GM12891 (cell line): ENCODE measurements around the gene LCNL1.

Source experiments
- POLR2A ChIP-seq: IDR thresholded peaks from 2 replicates; pipeline ENCODE4 v1.6.1; 2011; ENCODE audit warnings: low read depth, low read length, control low read depth
- POLR2AphosphoS5 ChIP-seq: IDR thresholded peaks from 2 replicates; pipeline ENCODE4 v1.6.1; 2011; ENCODE audit warnings: low read depth, low read length, control low read depth
- SPI1 ChIP-seq: IDR thresholded peaks from 2 replicates; pipeline ENCODE4 v1.6.1; 2011; ENCODE audit warnings: low read depth, low read length, control low read depth
- TAF1 ChIP-seq: IDR thresholded peaks from 2 replicates; pipeline ENCODE4 v1.6.1; 2011; ENCODE audit warnings: low read depth, low read length, control low read depth

- TF ChIP-seq POLR2A (no peak), SPI1 (no peak), TAF1 (no peak), POLR2AphosphoS5 (no peak)
Measured at GRCh38 chr9:137012694-137013570, 30.1 kb downstream of the LCNL1 start.
